K562 (cell line): Measurements from ENCODE around the gene ANKRD44. TPM values are rescaled to one million over a fixed set of nuclear protein-coding genes. Genes with fewer than 3 reads are reported as not detected.

Experiments used
- CTCFL ChIP-seq: IDR thresholded peaks from 2 replicates; pipeline ENCODE4 v1.6.1; 2011; ENCODE audit warnings: borderline replicate concordance, low read depth, mild to moderate bottlenecking, moderate library complexity, low read length; ENCODE audit not compliant: insufficient read depth, poor library complexity, severe bottlenecking
- FOXP1 ChIP-seq: sonication (generic); formaldehyde crosslinking; IDR thresholded peaks from 2 replicates; pipeline ENCODE4 v1.8.0; 2022; ENCODE audit warnings: mild to moderate bottlenecking, missing genetic modification reagents
- GMEB1 ChIP-seq: fragments of 250-450 bp; sonication (Bioruptor Pico); IDR thresholded peaks from 2 replicates; pipeline ENCODE4 v1.4.0; 2020; ENCODE audit warnings: mild to moderate bottlenecking
- JUND ChIP-seq, 2 experiments: IDR thresholded peaks; 2 replicates in 1 of 2; 3 replicates in 1 of 2; pipeline ENCODE4 v1.6.1; 2011; ENCODE audit warnings: borderline replicate concordance in 2 of 2, low read depth in 2 of 2, low read length in 2 of 2, improper control_type of control experiment in 1 of 2, missing biosample characterization in 1 of 2, missing genetic modification characterization in 1 of 2, missing genetic modification reagents in 1 of 2
- RCOR1 ChIP-seq, 2 experiments: IDR thresholded peaks; 2 replicates each; pipeline ENCODE4 v1.6.1; 2012; ENCODE audit warnings: low read depth in 2 of 2, low read length in 2 of 2, borderline replicate concordance in 1 of 2, improper control_type of control experiment in 1 of 2
- SFPQ ChIP-seq: fragments of 200-400 bp; formaldehyde crosslinking; IDR thresholded peaks from 2 replicates; pipeline ENCODE4 v1.6.1; 2017; ENCODE audit warnings: mild to moderate bottlenecking, low read depth, low read length, moderate library complexity
- SMC3 ChIP-seq: conservative IDR thresholded peaks from 2 replicates; pipeline ENCODE4 v1.6.1; 2011; ENCODE audit warnings: low read depth, low read length, improper control_type of control experiment; ENCODE audit not compliant: insufficient read depth
- YY1 ChIP-seq, 3 experiments: IDR thresholded peaks; 2 replicates each; pipeline ENCODE4 v1.6.1; 2011; ENCODE audit warnings: low read length in 2 of 3, mild to moderate bottlenecking in 2 of 3, moderate library complexity in 2 of 3, borderline replicate concordance in 1 of 3, control low read depth in 1 of 3, low read depth in 1 of 3; ENCODE audit not compliant: insufficient read depth in 3 of 3, insufficient replicate concordance in 2 of 3, control insufficient read depth in 1 of 3, insufficient read length in 1 of 3; ENCODE audit errors: extremely low read depth in 1 of 3
- ZKSCAN3 ChIP-seq: fragments of 250-450 bp; sonication (Bioruptor Pico); IDR thresholded peaks from 2 replicates; pipeline ENCODE4 v1.4.0; 2020
- ZNF592 ChIP-seq: fragments of 450-650 bp; IDR thresholded peaks from 2 replicates; pipeline ENCODE4 v1.6.1; 2017; ENCODE audit warnings: antibody characterized with exemption, mild to moderate bottlenecking
- polyA plus RNA-seq, 8 experiments: library from polyadenylated mRNA; depleted of rRNA in 4 of 8; stranded (reverse) in 5 of 8; unstranded in 3 of 8; fragments of >200 nt; fragmentation: Nextera tagmentation in 2 of 8; fragmentation: Illumina TruSeq in 1 of 8; extraction: Ambion mirVana in 2 of 8; extraction: Trizol in 1 of 8; gene quantifications; 2 replicates each; pipeline versions ENCODE4 v1.2.1 to v1.2.3, GENCODE V29; 2011 to 2014; ENCODE audit warnings: inconsistent platforms in 1 of 8, missing spikeins in 1 of 8
- total RNA-seq, 7 experiments: library from RNA; depleted of rRNA in 6 of 7; stranded (reverse); fragments of >200 nt in 6 of 7; fragmentation: Illumina TruSeq in 2 of 7; extraction: Trizol in 2 of 7; gene quantifications; 2 replicates each; pipeline versions ENCODE4 v1.2.1 to v1.2.3, GENCODE V29; 2011 to 2021; ENCODE audit warnings: low replicate concordance in 1 of 7

The ANKRD44 gene
- total and polyA plus RNA-seq, 9 of the 15 experiments (the other 6 are each of a cell fraction or from before 2014, with no cell fraction given): 0.03 to 0.64 (median 0.07) TPM; not detected in 3

- no peak for TF ChIP-seq GMEB1
- no peak for TF ChIP-seq JUND (IDR thresholded peaks at IDR 0.05; ENCODE audit: borderline replicate concordance, low read depth, low read length)
- TF ChIP-seq JUND (tag; IDR thresholded peaks at IDR 0.05; ENCODE audit: borderline replicate concordance, low read depth, low read length): 0 out of 3 replicates have a peak, but pooled peaks have one; percentile 26
- no peak for TF ChIP-seq ZNF592
- TF ChIP-seq SMC3: no peak
- TF ChIP-seq ZKSCAN3 (CRISPR knock-in tag): no peak
- TF ChIP-seq YY1 (IDR thresholded peaks at IDR 0.05; ENCODE audit: borderline replicate concordance in 1 of 3, control insufficient read depth in 1 of 3, extremely low read depth in 1 of 3, insufficient read depth in 3 of 3, insufficient read length in 1 of 3, insufficient replicate concordance in 2 of 3, low read depth in 1 of 3, low read length in 2 of 3): peak in 1 of 3 experiments; percentile 53
- TF ChIP-seq FOXP1: no peak
- TF ChIP-seq RCOR1 (IDR thresholded peaks at IDR 0.05; ENCODE audit: borderline replicate concordance in 1 of 2, low read depth in 2 of 2, low read length in 2 of 2): no peak
- TF ChIP-seq CTCFL: peak; percentile 4
- no peak for TF ChIP-seq SFPQ
These were observed 141.9 kb downstream of the ANKRD44 start (continued) for GRCh38 chr2:197168705-197169104.
